Neuronal stem cell (in vitro differentiated cells): ENCODE measurements around the gene ELP1.
"Not testable (repeated sequence)": the region's sequence is repeated elsewhere in the genome, so short reads cannot be mapped to it uniquely, and the experiment has no call there.

ENCODE experiments used
- DNase-seq: peaks from one replicate; pipeline ENCODE4 v3.0.0-alpha.2; 2013; ENCODE audit warnings: low spot score
- H2AFZ ChIP-seq: one replicate; pipeline ENCODE4 v1.6.1; 2013; ENCODE audit warnings: mild to moderate bottlenecking, low read length, inconsistent platforms
- H2AK5ac ChIP-seq: 2 replicates; pipeline ENCODE4 v1.6.1; 2013; ENCODE audit warnings: low read depth, mild to moderate bottlenecking, inconsistent platforms, low read length, moderate library complexity, mixed read lengths
- H2BK120ac ChIP-seq: 2 replicates; pipeline ENCODE4 v1.6.1; 2013; ENCODE audit warnings: low read depth, mild to moderate bottlenecking, inconsistent platforms, low read length, moderate library complexity, mixed read lengths
- H2BK12ac ChIP-seq: one replicate; pipeline ENCODE4 v1.6.1; 2013; ENCODE audit warnings: low read length, inconsistent platforms
- H2BK15ac ChIP-seq: 2 replicates; pipeline ENCODE4 v1.6.1; 2013; ENCODE audit warnings: mild to moderate bottlenecking, low read length, inconsistent platforms, mixed read lengths
- H2BK5ac ChIP-seq: one replicate; pipeline ENCODE4 v1.6.1; 2013; ENCODE audit warnings: inconsistent platforms, mild to moderate bottlenecking, low read length, moderate library complexity
- H3K14ac ChIP-seq: one replicate; pipeline ENCODE4 v1.6.1; 2013; ENCODE audit warnings: low read length, inconsistent platforms
- H3K18ac ChIP-seq: 2 replicates; pipeline ENCODE4 v1.6.1; 2013; ENCODE audit warnings: low read length, inconsistent platforms
- H3K23ac ChIP-seq: 2 replicates; pipeline ENCODE4 v1.6.1; 2013; ENCODE audit warnings: low read depth, mild to moderate bottlenecking, mixed read lengths, low read length, inconsistent platforms; ENCODE audit not compliant: poor library complexity
- H3K27ac ChIP-seq: replicated peaks from 3 replicates; pipeline ENCODE4 v1.5.1; 2013; ENCODE audit warnings: low read length, inconsistent platforms
- H3K27me3 ChIP-seq, 3 experiments: 2 replicates each; pipeline ENCODE4 v1.6.1; 2013; ENCODE audit warnings: low read length in 3 of 3, mild to moderate bottlenecking in 2 of 3, inconsistent platforms in 1 of 3, low read depth in 1 of 3, mixed read lengths in 1 of 3, moderate library complexity in 1 of 3; ENCODE audit not compliant: control insufficient read depth in 3 of 3, insufficient read depth in 3 of 3
- H3K36me3 ChIP-seq, 2 donors: replicated peaks in 1 of 2; 2 replicates each; pipeline ENCODE4 v1.6.1; 2013; ENCODE audit warnings: low read length in 2 of 2; ENCODE audit not compliant: control insufficient read depth in 2 of 2, insufficient read depth in 2 of 2
- H3K4ac ChIP-seq: 2 replicates; pipeline ENCODE4 v1.6.1; 2013; ENCODE audit warnings: inconsistent platforms, mild to moderate bottlenecking, low read length, moderate library complexity
- H3K4me1 ChIP-seq, 2 donors: 1 replicate in 1 of 2; 2 replicates in 1 of 2; pipeline ENCODE4 v1.6.1; 2013; ENCODE audit warnings: low read length in 2 of 2, low read depth in 1 of 2; ENCODE audit not compliant: control insufficient read depth in 2 of 2, insufficient read depth in 1 of 2
- H3K4me2 ChIP-seq: one replicate; pipeline ENCODE4 v1.6.1; 2013; ENCODE audit warnings: mild to moderate bottlenecking, low read length, inconsistent platforms; ENCODE audit not compliant: insufficient read depth, poor library complexity, severe bottlenecking
- H3K4me3 ChIP-seq, 2 donors: 2 replicates each; pipeline ENCODE4 v1.5.1; 2013; ENCODE audit warnings: low read length in 2 of 2, mild to moderate bottlenecking in 2 of 2, inconsistent platforms in 1 of 2, moderate library complexity in 1 of 2
- H3K79me1 ChIP-seq: one replicate; pipeline ENCODE4 v1.6.1; 2013; ENCODE audit warnings: low read depth, mild to moderate bottlenecking, inconsistent platforms, low read length, moderate library complexity
- H3K9ac ChIP-seq: one replicate; pipeline ENCODE4 v1.6.1; 2013; ENCODE audit warnings: mild to moderate bottlenecking, low read depth, low read length, inconsistent platforms; ENCODE audit not compliant: poor library complexity
- H3K9me3 ChIP-seq, 2 donors: replicated peaks in 1 of 2; 2 replicates each; pipeline versions ENCODE3 to v1.6.1; 2013; ENCODE audit warnings: low read length in 2 of 2, mild to moderate bottlenecking in 2 of 2, inconsistent platforms in 1 of 2, low read depth in 1 of 2, mixed read lengths in 1 of 2, moderate library complexity in 1 of 2; ENCODE audit not compliant: control insufficient read depth in 2 of 2, insufficient read depth in 1 of 2
- H4K8ac ChIP-seq: one replicate; pipeline ENCODE4 v1.6.1; 2013; ENCODE audit warnings: low read depth, mild to moderate bottlenecking, inconsistent platforms, low read length, moderate library complexity
- H4K91ac ChIP-seq: one replicate; pipeline ENCODE4 v1.6.1; 2013; ENCODE audit warnings: low read length, low read depth, mild to moderate bottlenecking, inconsistent platforms; ENCODE audit not compliant: poor library complexity
- WGBS, 2 donors: extraction: QIAGEN DNeasy Blood & Tissue Kit; methylation state at CpG; one replicate each; pipeline ENCODE4 v1.1.7; 2013; ENCODE audit warnings: missing lambda C conversion rate in 2 of 2, mixed read lengths in 1 of 2; ENCODE audit not compliant: insufficient read length in 2 of 2, insufficient replicate concordance in 1 of 2; ENCODE audit errors: extremely low coverage in 2 of 2; 5-methylcytosine and 5-hydroxymethylcytosine counted together

ELP1 gene

GRCh38 chr9:108900176-108900575 lies 33.7 kb downstream of the ELP1 start:
- Histone ChIP-seq H3K18ac (no peak overlapping the region), H2AFZ (no peak overlapping the region), H3K4me3 (no peak overlapping the region), H4K91ac (no peak overlapping the region), H3K79me1 (no peaks in the 10 kb centered on the region), H3K27me3 (no peaks in the 10 kb centered on the region), H3K4me2 (no peak overlapping the region), H3K14ac (no peak overlapping the region), H2BK5ac (no peak overlapping the region), H2BK15ac (no peak overlapping the region), H2AK5ac (no peak overlapping the region), H3K4me1 (no peaks in the 10 kb centered on the region), H3K27ac (no peak overlapping the region), H3K23ac (no peak overlapping the region), H3K9me3 (no peaks in the 10 kb centered on the region), H4K8ac (no peak overlapping the region), H3K36me3 (peaks cover 24 to 95% of the 10 kb centered on the region in 2 donors), H3K4ac (no peak overlapping the region), H2BK12ac (no peak overlapping the region), H2BK120ac (no peak overlapping the region), H3K9ac (no peak overlapping the region)
- WGBS, 2 donors: no CpG with 5 or more reads among the region's 5 CpGs
- DNase-seq: no peak

GRCh38 chr9:108899023-108899695 lies 34.8 kb downstream of the ELP1 start:
- H3K27me3 ChIP-seq, H3K4me3 ChIP-seq, H3K23ac ChIP-seq, H3K27ac ChIP-seq, H4K91ac ChIP-seq, DNase-seq, H3K4ac ChIP-seq, H2AK5ac ChIP-seq, H3K4me1 ChIP-seq, H2BK12ac ChIP-seq, H3K14ac ChIP-seq, H3K4me2 ChIP-seq, H4K8ac ChIP-seq, H2AFZ ChIP-seq, H2BK5ac ChIP-seq, H2BK120ac ChIP-seq, H2BK15ac ChIP-seq, H3K79me1 ChIP-seq, H3K9me3 ChIP-seq, H3K18ac ChIP-seq, H3K9ac ChIP-seq: not testable (repeated sequence)
- H3K36me3 ChIP-seq: peaks cover 26 to 95% of the 10 kb centered on the region in 2 donors
- WGBS, 2 donors: no CpG with 5 or more reads among the region's 8 CpGs

GRCh38 chr9:108897324-108898096 lies 36.4 kb downstream of the ELP1 start:
- no peaks in the 10 kb centered on the region for H3K9me3 ChIP-seq
- no peak overlapping the region for H3K27ac ChIP-seq
- H4K8ac ChIP-seq: no peak overlapping the region
- WGBS, 2 donors: no CpG with 5 or more reads among the region's 2 CpGs
- H2BK12ac ChIP-seq: no peak overlapping the region
- no peak overlapping the region for H2AFZ ChIP-seq
- H3K4me1 ChIP-seq: no peaks in the 10 kb centered on the region
- no peak overlapping the region for H3K14ac ChIP-seq
- no peak overlapping the region for H3K4ac ChIP-seq
- H4K91ac ChIP-seq: no peak overlapping the region
- no peak overlapping the region for H3K4me3 ChIP-seq
- H3K18ac ChIP-seq: no peak overlapping the region
- no peak overlapping the region for H2AK5ac ChIP-seq
- H3K23ac ChIP-seq: no peak overlapping the region
- H3K36me3 ChIP-seq: peaks cover 27 to 95% of the 10 kb centered on the region in 2 donors
- no peaks in the 10 kb centered on the region for H3K79me1 ChIP-seq
- H3K9ac ChIP-seq: no peak overlapping the region
- no peak overlapping the region for H3K4me2 ChIP-seq
- H2BK5ac ChIP-seq: no peak overlapping the region
- no peak for DNase-seq
- no peak overlapping the region for H2BK15ac ChIP-seq
- no peaks in the 10 kb centered on the region for H3K27me3 ChIP-seq
- H2BK120ac ChIP-seq: no peak overlapping the region

- DNase-seq: no peak
- no peak overlapping the region for H3K4ac ChIP-seq
- H3K4me3 ChIP-seq: no peak overlapping the region
- H3K4me2 ChIP-seq: no peak overlapping the region
- H2BK12ac ChIP-seq: no peak overlapping the region
- no peaks in the 10 kb centered on the region for H3K9me3 ChIP-seq
- H3K18ac ChIP-seq: no peak overlapping the region
- H2AK5ac ChIP-seq: no peak overlapping the region
- WGBS, 2 donors: no CpG with 5 or more reads among the region's 4 CpGs
- no peak overlapping the region for H2AFZ ChIP-seq
- H4K91ac ChIP-seq: no peak overlapping the region
- no peak overlapping the region for H3K9ac ChIP-seq
- H2BK15ac ChIP-seq: no peak overlapping the region
- no peaks in the 10 kb centered on the region for H3K27me3 ChIP-seq
- H3K79me1 ChIP-seq: no peaks in the 10 kb centered on the region
- no peak overlapping the region for H2BK120ac ChIP-seq
- no peak overlapping the region for H4K8ac ChIP-seq
- H2BK5ac ChIP-seq: no peak overlapping the region
- H3K23ac ChIP-seq: no peak overlapping the region
- H3K4me1 ChIP-seq: no peaks in the 10 kb centered on the region
- H3K36me3 ChIP-seq: peaks cover 35 to 97% of the 10 kb centered on the region in 2 donors
- no peak overlapping the region for H3K27ac ChIP-seq
- no peak overlapping the region for H3K14ac ChIP-seq
Observed at GRCh38 chr9:108894225-108894997, 39.5 kb downstream of the ELP1 start.
